Sigmoid colon (tissue), 4 donors: ENCODE data around the gene FCAR.
"Not testable (repeated sequence)": the region's sequence is repeated elsewhere in the genome, so short reads cannot be mapped to it uniquely, and the experiment has no call there.

Source experiments
- CTCF ChIP-seq, 4 experiments: fragments of 450-650 bp in 3 of 4; fragments of 200-600 bp in 1 of 4; IDR thresholded peaks; one replicate each; pipeline ENCODE4 v1.5.1; 2016 to 2019; ENCODE audit warnings: antibody characterized with exemption in 4 of 4, mild to moderate bottlenecking in 3 of 4, moderate library complexity in 2 of 4
- POLR2AphosphoS5 ChIP-seq, 4 donors: sonication (generic); formaldehyde crosslinking; IDR thresholded peaks; one replicate each; pipeline ENCODE4 v1.6.1; 2017; ENCODE audit warnings: antibody characterized with exemption in 4 of 4

- not testable (repeated sequence) for TF ChIP-seq POLR2AphosphoS5, CTCF (IDR thresholded peaks at IDR 0.05)
Observed at GRCh38 chr19:54828064-54828463, 46.0 kb upstream of the FCAR start.
